C4-2B (cell line): ENCODE results near the gene LYRM4.

ENCODE experiments used
- H3K27ac ChIP-seq: fragments of 450-650 bp; 2 replicates; pipeline ENCODE4 v1.5.1; 2017
- CTCF ChIP-seq: fragments of 450-650 bp; conservative IDR thresholded peaks from 2 replicates; pipeline ENCODE4 v1.5.1; 2017; ENCODE audit warnings: mild to moderate bottlenecking
- ZFX ChIP-seq: fragments of 450-650 bp; IDR thresholded peaks from 2 replicates; pipeline ENCODE4 v1.6.1; 2017

Gene LYRM4

GRCh38 chr6:5280920-5281319, 20.2 kb upstream of the LYRM4 start:
- H3K27ac ChIP-seq = no peak overlapping the region
- TF ChIP-seq ZFX = no peak
- TF ChIP-seq CTCF = no peak

GRCh38 chr6:5279891-5280338, 19.2 kb upstream of the LYRM4 start:
- H3K27ac ChIP-seq = no peak overlapping the region

GRCh38 chr6:5278565-5279120, 17.9 kb upstream of the LYRM4 start:
- TF ChIP-seq CTCF (no peak), ZFX (no peak)
- no peak overlapping the region for H3K27ac ChIP-seq

More at GRCh38 chr6:5279891-5280338, 19.2 kb upstream of the LYRM4 start:
- TF ChIP-seq ZFX (no peak), CTCF (no peak)

- TF ChIP-seq ZFX (no peak), CTCF (no peak)
- H3K27ac ChIP-seq = no peak overlapping the region
These were observed 17.3 kb upstream of the LYRM4 start for GRCh38 chr6:5278047-5278446.

GRCh38 chr6:5277589-5277988, 16.8 kb upstream of the LYRM4 start:
- no peak for TF ChIP-seq ZFX
- no peak for TF ChIP-seq CTCF
- H3K27ac ChIP-seq = no peak overlapping the region

- no peak overlapping the region for H3K27ac ChIP-seq
- no peak for TF ChIP-seq ZFX
- no peak for TF ChIP-seq CTCF
These were observed 15.8 kb upstream of the LYRM4 start for GRCh38 chr6:5276581-5276980.

- no peak overlapping the region for H3K27ac ChIP-seq
- no peak for TF ChIP-seq ZFX
- TF ChIP-seq CTCF = no peak; the same call in 1 of the 2 replicates
These were observed 14.7 kb upstream of the LYRM4 start for GRCh38 chr6:5275497-5275896.
